Activated CD8-positive, alpha-beta memory T cell treated with anti-CD3 and anti-CD28 coated beads, Interleukin-2, amount 50 U/mL, for 48 hours (primary cell): Measurements from ENCODE around the gene ZNF225.
"Not testable (repeated sequence)": the region's sequence is repeated elsewhere in the genome, so short reads cannot be mapped to it uniquely, and the experiment has no call there.

Source experiments
- DNase-seq: peaks from one replicate; pipeline ENCODE4 v3.0.0-alpha.2; 2020

ZNF225 gene

DNA sequence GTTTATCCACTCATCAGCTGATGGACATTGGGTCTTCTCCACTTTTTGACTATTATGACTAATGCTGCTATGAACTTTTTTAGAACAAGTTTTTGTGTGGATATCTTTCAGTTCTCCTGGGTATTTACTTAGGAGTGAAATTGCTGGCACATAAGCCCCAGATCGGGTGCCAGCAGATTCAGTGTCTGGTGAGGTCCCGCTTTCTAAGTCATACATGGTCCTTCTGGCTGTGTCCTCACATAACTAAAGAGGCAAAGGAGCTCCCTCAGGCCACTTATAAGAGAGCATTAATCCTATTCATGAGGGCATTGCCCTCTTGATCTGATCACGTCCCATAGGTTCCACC lies 51.1 kb downstream of the ZNF225 start:
- no peak for DNase-seq

DNA sequence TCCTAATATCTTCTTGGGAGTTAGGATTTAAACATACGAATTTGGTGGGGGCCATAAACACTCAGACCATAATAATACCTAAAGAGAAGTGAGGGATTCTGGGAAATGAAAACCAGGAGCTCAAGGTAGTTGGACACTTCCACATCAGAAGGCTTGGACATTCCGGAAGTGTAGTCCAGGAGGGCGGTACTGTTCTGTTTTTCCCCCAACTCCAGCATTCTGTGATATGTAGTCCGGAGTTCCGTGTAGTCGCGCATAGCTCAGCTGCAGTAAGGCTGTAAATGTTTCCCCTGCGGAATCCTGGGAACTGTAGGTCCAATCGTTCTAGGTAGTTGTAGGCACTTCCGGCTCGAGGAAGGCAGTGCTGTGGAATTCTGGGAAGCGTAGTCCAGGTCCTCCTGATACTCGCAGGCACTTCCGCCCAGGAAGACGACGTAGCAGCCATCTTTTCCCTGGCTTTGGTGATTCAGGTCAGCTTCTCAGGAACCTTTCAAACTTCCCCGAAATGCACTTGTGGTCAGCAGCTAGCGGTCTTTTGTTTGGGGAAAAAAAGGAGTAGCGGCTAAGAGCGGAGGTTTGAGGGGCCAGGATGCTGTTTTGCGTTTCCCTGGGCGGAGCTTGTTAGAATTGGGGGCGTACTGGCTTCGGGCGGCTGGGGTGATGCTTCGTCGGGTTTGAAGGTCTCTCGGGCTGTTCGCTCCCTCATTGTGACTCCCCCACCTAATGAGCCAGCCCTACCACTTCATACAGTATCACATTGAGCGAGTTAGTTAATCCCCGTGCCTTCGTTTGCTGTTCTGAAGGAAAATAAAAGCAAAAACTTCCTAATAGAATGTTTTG lies 51.7 kb downstream of the ZNF225 start, which contains the start of gene ZNF226:
Gene ZNF226 (plus strand): TSS at position 428 of the 840 bp plus-strand sequence. CDS start 4,981 bp downstream, outside the sequence.
- peak; percentile 82 for DNase-seq

DNA sequence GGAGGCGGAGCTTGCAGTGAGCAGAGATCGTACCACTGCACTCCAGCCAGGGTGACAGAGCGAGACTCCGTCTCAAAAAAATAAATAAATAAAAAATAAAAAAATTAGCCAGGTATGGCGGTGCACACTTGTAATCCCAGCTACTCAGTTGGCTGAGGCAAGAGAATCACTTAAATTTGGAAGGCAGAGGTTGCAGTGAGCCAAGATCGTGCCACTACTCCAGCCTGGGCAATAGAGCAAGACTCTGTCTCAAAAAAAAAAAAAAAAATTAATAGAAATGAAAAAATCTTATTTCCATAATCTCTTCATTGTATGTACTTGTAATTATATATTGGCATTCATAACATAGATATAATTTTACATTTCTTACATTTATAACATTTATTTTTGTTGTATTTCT lies 57.5 kb downstream of the ZNF225 start:
- DNase-seq: not testable (repeated sequence)

DNA sequence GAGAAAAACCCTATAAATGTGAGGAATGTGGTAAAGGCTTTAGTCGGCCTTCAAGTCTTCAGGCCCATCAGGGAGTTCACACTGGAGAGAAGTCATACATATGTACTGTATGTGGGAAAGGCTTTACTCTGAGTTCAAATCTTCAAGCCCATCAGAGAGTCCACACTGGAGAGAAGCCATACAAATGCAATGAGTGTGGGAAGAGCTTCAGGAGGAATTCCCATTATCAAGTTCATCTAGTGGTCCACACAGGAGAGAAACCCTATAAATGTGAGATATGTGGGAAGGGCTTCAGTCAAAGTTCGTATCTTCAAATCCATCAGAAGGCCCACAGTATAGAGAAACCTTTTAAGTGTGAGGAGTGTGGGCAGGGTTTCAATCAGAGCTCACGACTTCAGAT lies 63.4 kb downstream of the ZNF225 start:
- DNase-seq: no peak

DNA sequence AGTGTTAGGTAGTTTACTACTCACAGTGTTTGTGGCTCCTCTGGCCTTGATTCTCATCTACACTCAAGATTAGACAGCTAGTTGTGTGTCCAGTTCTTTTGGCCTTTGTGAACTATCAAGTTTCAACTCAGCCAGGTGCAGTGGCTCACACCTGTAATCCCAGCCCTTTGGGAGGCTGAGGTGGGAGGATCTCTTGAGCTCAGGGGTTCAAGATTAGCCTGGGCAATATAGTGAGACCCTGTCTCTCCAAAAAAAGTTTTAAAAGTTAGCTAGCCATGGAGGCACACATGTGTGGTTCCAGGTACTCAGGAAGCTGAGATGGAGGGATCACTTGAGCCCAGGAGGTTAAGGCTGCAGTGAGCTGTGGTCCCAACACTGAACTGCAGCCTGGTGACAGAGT lies 67.8 kb downstream of the ZNF225 start:
- DNase-seq: no peak

DNA sequence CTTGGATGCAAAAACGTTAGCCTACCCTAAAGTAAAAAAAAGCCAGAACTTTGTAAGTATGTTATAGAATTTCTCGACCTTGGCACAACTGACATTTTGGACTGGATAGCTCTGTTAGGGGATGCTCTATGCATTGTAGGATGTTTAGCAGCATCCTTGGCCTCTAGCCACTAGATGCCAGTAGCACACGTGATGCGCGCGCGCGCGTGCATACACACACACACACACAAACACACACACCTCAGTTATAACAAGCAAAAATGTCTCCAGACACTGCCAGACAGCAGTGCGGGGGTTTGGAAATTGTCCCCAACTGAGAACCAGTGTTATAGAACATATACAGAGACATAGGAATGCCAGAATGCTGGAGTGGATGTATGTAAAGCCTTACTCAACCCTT lies 68.9 kb downstream of the ZNF225 start:
- DNase-seq: no peak
